ENCODE results near the gene ADK. TPM values are rescaled to one million over a fixed set of nuclear protein-coding genes. Genes with fewer than 3 reads are reported as not detected.

Gene ADK
- total and polyA plus RNA-seq, 10 donors = 11.1 to 40.5 (median 32.1) TPM

GRCh38 chr10:74244097-74244685, 93.2 kb downstream of the ADK start:
- intact Hi-C loops (cut with DNase I; ENCODE audit: low total_unique reads) = loop anchor here (10.0 kb wide), 1 partner anchor 991 kb away; the partner anchor contains the start of gene COMTD1
- no peaks in the 10 kb centered on the region for H3K9me3 ChIP-seq
- no peaks in the 10 kb centered on the region for H3K27me3 ChIP-seq (replicated peaks in 1 of 7)
- peaks cover 0 to 12% (median 8%) of the 10 kb centered on the region in 6 donors for H3K36me3 ChIP-seq
- no peak for DNase-seq
- H3K27ac ChIP-seq = no peak overlapping the region
- TF ChIP-seq CTCF (IDR thresholded peaks at IDR 0.05 in 8 of 11, conservative IDR thresholded peaks at IDR 0.05 in 3 of 11) (peak in 9 of 11 experiments; percentile 9 to 53 (median 40)), POLR2AphosphoS5 (IDR thresholded peaks at IDR 0.05) (no peak), POLR2A (IDR thresholded peaks at IDR 0.05) (no peak)
- peaks cover 0 to 19% (median 3%) of the 10 kb centered on the region in 6 donors for H3K4me1 ChIP-seq
- no peak overlapping the region for H3K4me3 ChIP-seq
- WGBS, 5 donors = 5 to 8% (median 5%) methylated on average over 3 of the region's 3 CpGs

GRCh38 chr10:74244807-74245206, 93.8 kb downstream of the ADK start:
- DNase-seq = no peak
- Histone ChIP-seq H3K9me3 (no peaks in the 10 kb centered on the region), H3K36me3 (peaks cover 0 to 12% (median 8%) of the 10 kb centered on the region in 6 donors), H3K27me3 (replicated peaks in 1 of 7) (no peaks in the 10 kb centered on the region), H3K4me3 (no peak overlapping the region), H3K27ac (no peak overlapping the region), H3K4me1 (peaks cover 0 to 13% (median 3%) of the 10 kb centered on the region in 6 donors)
- 93 to 100% (median 95%) methylated on average over 2 of the region's 2 CpGs for WGBS, 5 donors
- intact Hi-C loops (cut with DNase I; ENCODE audit: low total_unique reads) = loop anchor here (10.0 kb wide), 1 partner anchor 990 kb away; the partner anchor contains the start of gene COMTD1
- TF ChIP-seq POLR2AphosphoS5 (IDR thresholded peaks at IDR 0.05) = no peak
- no peak for TF ChIP-seq POLR2A (IDR thresholded peaks at IDR 0.05)
- TF ChIP-seq CTCF (IDR thresholded peaks at IDR 0.05 in 8 of 11, conservative IDR thresholded peaks at IDR 0.05 in 3 of 11) = no peak

GRCh38 chr10:74246495-74246894, 95.5 kb downstream of the ADK start:
- Histone ChIP-seq H3K27ac (no peak overlapping the region), H3K4me1 (peaks cover 0 to 10% (median 3%) of the 10 kb centered on the region in 6 donors), H3K4me3 (no peak overlapping the region), H3K36me3 (peaks cover 0 to 12% (median 8%) of the 10 kb centered on the region in 6 donors), H3K27me3 (replicated peaks in 1 of 7) (no peaks in the 10 kb centered on the region), H3K9me3 (no peaks in the 10 kb centered on the region)
- no peak for DNase-seq
- no peak for TF ChIP-seq POLR2AphosphoS5 (IDR thresholded peaks at IDR 0.05)
- intact Hi-C loops (cut with DNase I; ENCODE audit: low total_unique reads) = loop anchor here (10.0 kb wide), 1 partner anchor 988 kb away; the partner anchor contains the start of gene COMTD1

GRCh38 chr10:74249865-74250264, 98.8 kb downstream of the ADK start:
- Histone ChIP-seq H3K9me3 (no peaks in the 10 kb centered on the region), H3K27me3 (replicated peaks in 1 of 7) (no peaks in the 10 kb centered on the region), H3K4me3 (no peak overlapping the region), H3K4me1 (peaks cover 0 to 2% (median 0%) of the 10 kb centered on the region in 6 donors), H3K36me3 (no peaks in the 10 kb centered on the region), H3K27ac (no peak overlapping the region)
- TF ChIP-seq CTCF (IDR thresholded peaks at IDR 0.05 in 8 of 11, conservative IDR thresholded peaks at IDR 0.05 in 3 of 11) (no peak), POLR2AphosphoS5 (IDR thresholded peaks at IDR 0.05) (no peak), POLR2A (IDR thresholded peaks at IDR 0.05) (no peak)
- WGBS, 5 donors = 93 to 100% (median 100%) methylated on average over 1 of the region's 1 CpG
- no peak for DNase-seq
- intact Hi-C loops (cut with DNase I; ENCODE audit: low total_unique reads) = loop anchor here (10.0 kb wide), 1 partner anchor 985 kb away; the partner anchor contains the start of gene COMTD1
